Measurements from ENCODE around the gene PTOV1. TPM values are rescaled to one million over a fixed set of nuclear protein-coding genes. Genes with fewer than 3 reads are reported as not detected.

Gene PTOV1
- total and polyA plus RNA-seq, 2 of the 13 experiments (the other 11 are each of a cell fraction or from before 2014, with no cell fraction given): 63.5 to 68.5 TPM

- peak; percentile 11 to 66; a peak in 2 of 4 replicates for TF ChIP-seq POLR2A (IDR thresholded peaks at IDR 0.05; ENCODE audit: insufficient read depth in 1 of 2, low read depth in 2 of 2, low read length in 2 of 2)
- 0 out of 4 replicates have a peak, but pooled peaks of 1 of the 2 experiments have one; percentile 8 for TF ChIP-seq HMGXB4 (CRISPR knock-in tag; IDR thresholded peaks at IDR 0.05; ENCODE audit: borderline replicate concordance in 1 of 2, low read depth in 1 of 2)
- no peak for TF ChIP-seq ZSCAN22 (CRISPR knock-in tag; IDR thresholded peaks at IDR 0.05)
- TF ChIP-seq PHF8 (CRISPR knock-in tag; IDR thresholded peaks at IDR 0.05): peak; percentile 21
- 0 out of 2 replicates have a peak, but pooled peaks have one; percentile 21 for TF ChIP-seq SMAD3 (CRISPR knock-in tag; IDR thresholded peaks at IDR 0.05)
- no peak for TF ChIP-seq RBAK (CRISPR knock-in tag; IDR thresholded peaks at IDR 0.05)
- no peak for TF ChIP-seq DDIT3 (CRISPR knock-in tag; IDR thresholded peaks at IDR 0.05)
- TF ChIP-seq ZSCAN29 (CRISPR knock-in tag; conservative IDR thresholded peaks at IDR 0.05): no peak
- TF ChIP-seq SAP130 (CRISPR knock-in tag; IDR thresholded peaks at IDR 0.05; ENCODE audit: low read depth): no peak
- TF ChIP-seq GFI1 (CRISPR knock-in tag; IDR thresholded peaks at IDR 0.05; ENCODE audit: borderline replicate concordance): no peak
- peak; percentile 58 for TF ChIP-seq AGO1 (IDR thresholded peaks at IDR 0.05; ENCODE audit: low read depth, low read length, poor library complexity, severe bottlenecking)
- no peak for TF ChIP-seq POGK (CRISPR knock-in tag; conservative IDR thresholded peaks at IDR 0.05)
- no peak for TF ChIP-seq CHCHD3 (CRISPR knock-in tag; IDR thresholded peaks at IDR 0.05)
- TF ChIP-seq TCF12 (IDR thresholded peaks at IDR 0.05): no peak
- TF ChIP-seq TCF12 (CRISPR knock-in tag; IDR thresholded peaks at IDR 0.05): 0 out of 2 replicates have a peak, but pooled peaks have one; percentile 10
- no peak for TF ChIP-seq HNF1A (IDR thresholded peaks at IDR 0.05; ENCODE audit: low read depth)
- no peak for TF ChIP-seq HNF1A (CRISPR knock-in tag; IDR thresholded peaks at IDR 0.05; ENCODE audit: borderline replicate concordance)
- TF ChIP-seq ZFP82 (CRISPR knock-in tag; IDR thresholded peaks at IDR 0.05; ENCODE audit: borderline replicate concordance): no peak
- TF ChIP-seq ZNF777 (CRISPR knock-in tag; IDR thresholded peaks at IDR 0.05): peak; percentile 32
These were observed 25.0 kb downstream of the PTOV1 start (continued) for GRCh38 chr19:49875857-49876421.

All from HepG2 (cell line).